ENCODE data around the gene FARP2. TPM values are rescaled to one million over a fixed set of nuclear protein-coding genes. Genes with fewer than 3 reads are reported as not detected.
A peak's percentile ranks its signal among the peaks of the same experiment; 100 is the strongest.

The FARP2 gene
- total RNA-seq, 1 donor from 2014 or later: 57.1 TPM

DNA sequence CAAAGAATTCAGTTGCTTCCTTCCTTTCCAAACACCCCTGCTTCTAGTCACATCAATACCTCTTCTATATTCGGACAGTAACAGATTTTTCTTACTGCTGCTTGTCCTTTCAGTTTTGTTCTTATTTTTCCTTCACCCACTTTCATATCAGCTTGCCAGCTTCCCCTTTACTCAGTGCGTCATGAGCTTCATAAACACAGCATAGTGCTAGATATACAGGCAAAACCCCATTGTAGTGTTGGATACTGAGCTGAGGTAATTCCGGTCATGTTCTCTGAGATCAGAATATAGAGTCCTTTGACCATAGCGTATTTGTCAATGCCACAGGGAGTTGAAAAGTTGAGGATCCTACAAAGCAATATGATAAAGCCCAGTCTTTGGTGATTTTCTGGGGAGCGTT lies 2.4 kb downstream of the FARP2 start:
- TF ChIP-seq, protein P1, sequence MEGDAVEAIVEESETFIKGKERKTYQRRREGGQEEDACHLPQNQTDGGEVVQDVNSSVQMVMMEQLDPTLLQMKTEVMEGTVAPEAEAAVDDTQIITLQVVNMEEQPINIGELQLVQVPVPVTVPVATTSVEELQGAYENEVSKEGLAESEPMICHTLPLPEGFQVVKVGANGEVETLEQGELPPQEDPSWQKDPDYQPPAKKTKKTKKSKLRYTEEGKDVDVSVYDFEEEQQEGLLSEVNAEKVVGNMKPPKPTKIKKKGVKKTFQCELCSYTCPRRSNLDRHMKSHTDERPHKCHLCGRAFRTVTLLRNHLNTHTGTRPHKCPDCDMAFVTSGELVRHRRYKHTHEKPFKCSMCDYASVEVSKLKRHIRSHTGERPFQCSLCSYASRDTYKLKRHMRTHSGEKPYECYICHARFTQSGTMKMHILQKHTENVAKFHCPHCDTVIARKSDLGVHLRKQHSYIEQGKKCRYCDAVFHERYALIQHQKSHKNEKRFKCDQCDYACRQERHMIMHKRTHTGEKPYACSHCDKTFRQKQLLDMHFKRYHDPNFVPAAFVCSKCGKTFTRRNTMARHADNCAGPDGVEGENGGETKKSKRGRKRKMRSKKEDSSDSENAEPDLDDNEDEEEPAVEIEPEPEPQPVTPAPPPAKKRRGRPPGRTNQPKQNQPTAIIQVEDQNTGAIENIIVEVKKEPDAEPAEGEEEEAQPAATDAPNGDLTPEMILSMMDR (IDR thresholded peaks at IDR 0.05): no peak
- Mint-ChIP-seq H3K36me3 (ENCODE audit: low read depth) (peaks cover 1% of the 10 kb centered on the region), H3K4me3 (ENCODE audit: unreplicated experiment) (no peak overlapping the region), H3K27me3 (ENCODE audit: low read depth) (no peaks in the 10 kb centered on the region), H3K9me3 (ENCODE audit: low read depth) (no peaks in the 10 kb centered on the region), H3K27ac (ENCODE audit: unreplicated experiment) (no peak overlapping the region), H3K4me1 (ENCODE audit: low read depth) (peaks cover 53% of the 10 kb centered on the region)
- DNase-seq (ENCODE audit: low spot score): no peak

DNA sequence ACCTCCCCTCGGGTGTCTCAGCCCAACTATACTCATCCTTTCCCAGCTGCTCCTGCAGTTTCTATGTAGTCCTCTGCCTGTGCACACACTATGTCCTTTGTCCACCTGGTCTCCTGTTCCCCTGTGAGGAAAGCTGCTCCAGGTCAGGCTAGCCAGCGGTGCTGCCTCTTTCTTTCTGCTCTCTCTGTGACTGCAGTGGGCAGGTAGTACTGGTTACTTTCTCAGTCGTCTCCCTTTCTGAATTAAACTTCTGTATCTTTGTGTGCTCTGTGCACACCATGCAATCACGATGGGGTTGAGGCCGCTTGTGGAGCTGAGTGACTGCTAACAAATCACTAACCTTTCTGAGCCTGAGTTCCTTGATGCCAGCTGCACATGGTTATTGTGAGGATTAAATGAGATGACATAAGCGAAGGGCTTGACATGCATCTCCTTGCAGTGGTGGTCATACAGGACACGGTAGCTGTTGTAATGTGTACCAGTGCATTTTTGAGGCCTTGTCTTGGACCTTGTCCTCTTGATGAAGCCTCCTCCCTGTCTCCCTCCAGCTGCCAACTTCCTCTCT lies 3.5 kb downstream of the FARP2 start:
- H3K4me1 Mint-ChIP-seq (ENCODE audit: low read depth): peaks cover 54% of the 10 kb centered on the region
- H3K27me3 Mint-ChIP-seq (ENCODE audit: low read depth): no peaks in the 10 kb centered on the region
- H3K9me3 Mint-ChIP-seq (ENCODE audit: low read depth): peaks cover 3% of the 10 kb centered on the region
- no peak overlapping the region for H3K27ac Mint-ChIP-seq (ENCODE audit: unreplicated experiment)
- TF ChIP-seq, protein P1 (IDR thresholded peaks at IDR 0.05): no peak
- no peak overlapping the region for H3K4me3 Mint-ChIP-seq (ENCODE audit: unreplicated experiment)
- H3K36me3 Mint-ChIP-seq (ENCODE audit: low read depth): peaks cover 2% of the 10 kb centered on the region
- DNase-seq (ENCODE audit: low spot score): no peak

DNA sequence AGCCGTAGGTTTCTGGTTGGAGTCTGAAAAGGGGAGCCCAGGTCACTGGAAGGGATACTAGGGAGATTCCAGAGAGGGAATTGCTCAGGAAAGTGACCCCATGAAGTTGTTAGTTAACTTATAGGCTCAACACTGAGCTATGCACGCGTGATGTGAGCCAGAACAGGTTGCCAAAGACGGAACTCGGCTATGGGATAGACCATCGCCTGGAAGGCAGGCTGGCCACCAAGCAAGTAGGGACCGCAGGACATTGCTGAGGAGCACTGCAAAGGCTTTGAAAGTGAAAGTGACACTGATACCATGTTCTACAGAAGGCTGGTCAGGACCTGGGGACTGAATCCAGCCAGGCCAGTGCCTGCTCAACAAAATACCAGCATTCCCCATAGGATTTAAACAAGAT lies 7.3 kb downstream of the FARP2 start:
- peaks cover 3% of the 10 kb centered on the region for H3K9me3 Mint-ChIP-seq (ENCODE audit: low read depth)
- H3K27ac Mint-ChIP-seq (ENCODE audit: unreplicated experiment): peak overlapping the region; percentile 29
- peaks cover 42% of the 10 kb centered on the region for H3K4me1 Mint-ChIP-seq (ENCODE audit: low read depth)
- H3K4me3 Mint-ChIP-seq (ENCODE audit: unreplicated experiment): no peak overlapping the region
- no peak for DNase-seq (ENCODE audit: low spot score)
- H3K36me3 Mint-ChIP-seq (ENCODE audit: low read depth): peaks cover 2% of the 10 kb centered on the region
- TF ChIP-seq, protein P1 (IDR thresholded peaks at IDR 0.05): no peak
- H3K27me3 Mint-ChIP-seq (ENCODE audit: low read depth): no peaks in the 10 kb centered on the region

DNA sequence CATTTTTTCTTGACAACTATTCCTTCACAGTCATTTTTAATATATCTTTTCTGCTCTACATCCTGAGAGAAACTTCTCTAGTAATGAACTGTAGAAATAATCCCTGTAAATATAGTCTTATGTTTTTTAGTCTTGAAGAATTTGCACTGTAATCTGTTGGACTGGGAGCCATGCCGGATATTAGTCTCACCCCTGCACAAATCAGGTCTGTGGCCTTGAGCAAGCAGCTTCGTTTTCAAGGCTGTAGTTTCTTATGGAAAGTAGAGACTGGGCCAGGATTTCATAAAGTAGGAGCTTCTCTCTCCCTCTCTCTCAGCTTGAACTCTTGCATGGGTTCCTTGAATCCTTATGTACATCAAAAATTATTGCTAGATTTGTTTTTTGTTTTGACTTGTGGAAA lies 8.7 kb downstream of the FARP2 start:
- Mint-ChIP-seq H3K27ac (ENCODE audit: unreplicated experiment) (no peak overlapping the region), H3K36me3 (ENCODE audit: low read depth) (peaks cover 2% of the 10 kb centered on the region), H3K27me3 (ENCODE audit: low read depth) (no peaks in the 10 kb centered on the region), H3K4me3 (ENCODE audit: unreplicated experiment) (no peak overlapping the region), H3K9me3 (ENCODE audit: low read depth) (peaks cover 3% of the 10 kb centered on the region), H3K4me1 (ENCODE audit: low read depth) (peaks cover 38% of the 10 kb centered on the region)
- no peak for DNase-seq (ENCODE audit: low spot score)
- TF ChIP-seq, protein P1 (IDR thresholded peaks at IDR 0.05): no peak

DNA sequence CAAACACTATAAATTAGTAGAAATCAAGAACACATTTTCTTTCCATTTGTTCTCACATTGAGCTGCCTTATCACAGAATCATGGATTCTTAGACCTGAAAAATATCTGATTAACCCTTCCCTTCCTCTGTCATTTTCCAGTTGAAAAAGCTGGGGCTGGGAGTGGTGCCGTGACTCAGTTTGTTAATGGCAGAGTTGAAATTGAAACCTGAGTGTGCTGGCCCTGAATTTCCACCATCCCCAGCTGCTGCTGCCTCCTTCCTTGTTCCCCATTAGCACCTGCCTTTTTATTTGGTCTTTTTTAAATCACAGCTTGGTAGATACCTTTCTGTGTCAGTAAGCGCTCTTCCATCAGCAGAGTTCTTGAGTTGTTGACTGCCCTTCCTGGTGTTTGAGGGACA lies 10.6 kb downstream of the FARP2 start:
- peaks cover 29% of the 10 kb centered on the region for H3K4me1 Mint-ChIP-seq (ENCODE audit: low read depth)

More for the DNA sequence above, 10.6 kb downstream of the FARP2 start:
- Mint-ChIP-seq H3K27ac (ENCODE audit: unreplicated experiment) (no peak overlapping the region), H3K9me3 (ENCODE audit: low read depth) (peaks cover 3% of the 10 kb centered on the region), H3K27me3 (ENCODE audit: low read depth) (no peaks in the 10 kb centered on the region), H3K36me3 (ENCODE audit: low read depth) (peaks cover 2% of the 10 kb centered on the region), H3K4me3 (ENCODE audit: unreplicated experiment) (no peak overlapping the region)
- DNase-seq (ENCODE audit: low spot score): no peak
- TF ChIP-seq, protein P1 (IDR thresholded peaks at IDR 0.05): no peak

Measured in chondrocyte (in vitro differentiated cells).